A549 treated with Hydrocortisone at 1 μM for 4 hours (cell line): ENCODE results near the gene SLC7A11. TPM values are rescaled to one million over a fixed set of nuclear protein-coding genes. Genes with fewer than 3 reads are reported as not detected.

Experiments used
- total RNA-seq: library from RNA; stranded (reverse); fragments of 200-300 nt; extraction: Qiagen RNA extraction; gene quantifications from 5 replicates; pipeline ENCODE4 v1.2.3, GENCODE V29; 2022

SLC7A11 gene
- 16.0 to 23.1 TPM (median 17.5 TPM) in 5 replicates for total RNA-seq

DNA sequence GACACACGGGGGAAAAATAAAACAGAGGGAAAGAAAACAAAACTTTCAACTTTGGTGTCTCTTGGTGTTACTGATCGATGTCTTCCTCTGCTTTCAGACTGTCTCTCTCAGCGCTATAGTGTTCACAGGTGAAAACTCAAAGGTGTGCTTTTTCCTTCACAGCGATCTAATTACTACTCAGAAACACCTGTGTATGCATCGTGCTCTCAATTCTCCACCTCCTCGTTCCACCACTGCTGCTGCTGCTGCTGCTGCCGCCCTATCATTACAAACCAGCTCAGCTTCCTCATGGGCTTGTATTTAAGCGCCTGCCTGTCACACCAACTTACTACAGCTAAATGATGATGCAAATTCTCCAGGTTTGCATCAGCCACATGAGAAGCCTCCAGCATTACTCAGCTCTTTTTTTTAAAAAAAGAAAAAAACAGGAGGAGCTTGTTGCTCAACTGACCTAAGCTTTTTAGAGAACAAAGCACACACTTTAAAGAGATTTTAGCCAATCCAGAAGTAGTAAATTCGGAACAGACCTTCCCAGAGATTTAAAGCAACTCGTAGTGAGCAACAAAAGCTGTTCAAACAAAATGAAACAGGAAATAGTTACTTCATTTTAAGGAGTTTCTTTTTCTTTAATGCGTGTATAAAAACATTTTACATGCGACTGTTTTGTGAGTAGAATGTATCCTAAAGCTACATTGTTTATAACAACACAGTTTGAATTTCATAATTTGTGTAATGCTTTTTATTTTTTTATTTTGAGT is at the start of gene SLC7A11:
TSS of gene SLC7A11 (minus strand) at position 274 of the 758 bp plus-strand sequence. CDS start 280 bp downstream, outside the sequence.

